GM18873 (cell line): ENCODE measurements around the gene PHPT1.
A peak's percentile ranks its signal among the peaks of the same experiment; 100 is the strongest.
"Not testable (repeated sequence)": the region's sequence is repeated elsewhere in the genome, so short reads cannot be mapped to it uniquely, and the experiment has no call there.

ENCODE experiments used
- ATAC-seq: cut with Tn5 transposase; IDR thresholded peaks from one replicate; pipeline ENCODE4 v1.9.1; 2021; ENCODE audit warnings: mild to moderate bottlenecking, moderate library complexity, moderate number of reproducible peaks; ENCODE audit not compliant: unreplicated experiment, low FRiP score

Gene PHPT1

GRCh38 chr9:136881691-136882108, 32.5 kb downstream of the PHPT1 start:
- ATAC-seq, result no peak

- no peak for ATAC-seq
Measured at GRCh38 chr9:136882109-136882946, 33.1 kb downstream of the PHPT1 start.

- not testable (repeated sequence) for ATAC-seq
Measured at GRCh38 chr9:136882947-136883283, 33.7 kb downstream of the PHPT1 start.

GRCh38 chr9:136883670-136884069, 34.5 kb downstream of the PHPT1 start:
- ATAC-seq, result not testable (repeated sequence)

- peak; percentile 72 for ATAC-seq
Measured at GRCh38 chr9:136885950-136886578, 36.9 kb downstream of the PHPT1 start, which contains the start of gene TRAF2. Gene TRAF2, plus strand, starts transcription at chr9:136886516. Its CDS starts 12,225 bp downstream, at chr9:136898741.

- ATAC-seq, result peak; percentile 13
Measured at GRCh38 chr9:136886610-136887597, 37.7 kb downstream of the PHPT1 start.

- no peak for ATAC-seq
Measured at GRCh38 chr9:136888454-136888853, 39.2 kb downstream of the PHPT1 start.

GRCh38 chr9:136889858-136890257, 40.6 kb downstream of the PHPT1 start:
- ATAC-seq, result no peak

DNA sequence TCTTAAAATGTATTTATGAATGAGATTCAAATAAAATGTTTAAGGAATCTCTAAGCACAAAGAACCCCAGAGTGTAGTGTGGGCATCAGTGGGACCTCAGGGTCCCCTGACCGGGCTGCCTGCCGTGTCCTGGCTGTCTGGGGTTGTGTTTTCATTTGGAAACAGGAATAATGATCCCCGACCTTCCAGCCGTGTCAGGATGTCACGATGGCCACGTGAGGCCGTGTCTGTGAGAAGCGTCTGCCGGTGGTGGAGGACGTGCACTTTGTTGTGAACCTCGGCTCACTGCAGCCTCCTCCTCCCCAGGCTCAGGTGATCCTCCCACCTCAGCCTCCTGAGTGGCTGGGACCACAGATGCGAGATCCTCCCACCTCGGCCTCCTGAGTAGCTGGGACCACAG, 41.5 kb downstream of the PHPT1 start:
- ATAC-seq, result no peak

DNA sequence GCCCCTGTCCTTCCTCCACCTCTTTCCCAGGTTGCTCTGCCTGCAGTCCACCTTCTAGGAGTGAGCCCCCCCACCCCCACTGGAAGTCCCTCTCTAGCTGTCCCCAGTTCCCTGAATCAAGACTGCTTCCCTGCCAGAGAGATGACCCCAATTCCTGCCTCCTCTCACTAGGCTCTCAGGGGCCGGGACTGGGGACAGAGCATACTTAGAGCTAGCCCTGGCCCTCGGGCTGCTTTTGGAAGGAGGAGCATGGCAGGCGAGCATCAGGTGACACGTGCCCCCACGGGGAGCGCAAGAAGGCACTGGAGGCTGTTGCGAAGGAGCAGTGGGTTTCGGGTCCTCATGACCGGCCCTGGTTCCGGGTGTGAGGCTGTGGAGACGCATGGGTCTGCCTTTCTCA, 46.8 kb downstream of the PHPT1 start:
- ATAC-seq, result no peak

DNA sequence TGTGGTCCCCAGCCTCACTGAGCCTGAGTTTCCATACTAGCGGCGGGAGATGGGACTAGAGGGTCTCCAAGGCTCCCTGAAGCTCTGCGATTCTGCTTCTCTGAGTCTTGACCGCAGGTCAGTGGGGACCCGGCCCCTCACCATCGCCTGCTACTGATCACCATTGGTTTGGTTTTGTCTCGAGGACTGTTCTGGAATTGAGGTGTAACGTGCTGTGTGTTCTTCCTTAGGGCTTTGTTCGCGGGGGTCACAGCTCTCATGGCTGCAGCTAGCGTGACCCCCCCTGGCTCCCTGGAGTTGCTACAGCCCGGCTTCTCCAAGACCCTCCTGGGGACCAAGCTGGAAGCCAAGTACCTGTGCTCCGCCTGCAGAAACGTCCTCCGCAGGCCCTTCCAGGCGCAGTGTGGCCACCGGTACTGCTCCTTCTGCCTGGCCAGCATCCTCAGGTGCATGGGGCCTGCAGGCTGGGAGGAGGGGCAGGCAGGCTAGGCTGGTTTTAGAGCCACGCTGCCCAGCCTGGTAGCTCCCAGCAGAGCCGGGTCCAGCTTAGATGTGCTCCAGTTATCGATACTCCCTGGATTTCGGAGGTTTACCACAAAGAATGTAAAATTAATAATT, 49.4 kb downstream of the PHPT1 start:
- ATAC-seq, result no peak

- ATAC-seq, result peak; percentile 43
Measured at GRCh38 chr9:136899196-136899595, 50.0 kb downstream of the PHPT1 start.

DNA sequence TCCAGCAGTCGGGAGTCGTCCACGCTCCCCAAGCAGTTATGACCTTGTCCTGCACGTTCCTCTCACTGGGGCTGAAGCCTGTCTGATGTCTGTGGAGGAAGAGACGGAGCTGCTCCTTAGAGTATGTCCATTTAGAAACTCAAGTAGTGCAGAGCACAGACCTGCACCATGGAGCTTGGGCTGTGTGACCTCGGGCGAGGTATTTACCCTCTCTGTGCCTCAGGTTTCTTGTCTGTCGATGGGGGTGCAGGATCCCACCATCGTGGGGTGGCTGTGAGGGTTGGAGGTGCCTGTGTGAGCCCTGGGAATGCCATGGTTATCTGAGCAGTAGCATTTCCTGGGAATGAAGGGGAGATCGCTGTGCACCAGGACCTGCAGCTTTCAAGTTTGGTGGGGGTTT, 51.3 kb downstream of the PHPT1 start:
- ATAC-seq, result no peak
